NK-92 (cell line): ENCODE results near the gene PTRH1.

Experiments
- DNase-seq: peaks from one replicate; lab custom pipeline; 2025; ENCODE audit not compliant: unreplicated experiment; lab: John Stamatoyannopoulos, UW

Gene PTRH1

GRCh38 chr9:127697575-127697974 lies 17.9 kb downstream of the PTRH1 start:
- DNase-seq = no peak

- no peak for DNase-seq
These were observed 20.4 kb downstream of the PTRH1 start for GRCh38 chr9:127694890-127695720.

- DNase-seq = no peak
These were observed 21.8 kb downstream of the PTRH1 start for GRCh38 chr9:127693697-127694096.

DNA sequence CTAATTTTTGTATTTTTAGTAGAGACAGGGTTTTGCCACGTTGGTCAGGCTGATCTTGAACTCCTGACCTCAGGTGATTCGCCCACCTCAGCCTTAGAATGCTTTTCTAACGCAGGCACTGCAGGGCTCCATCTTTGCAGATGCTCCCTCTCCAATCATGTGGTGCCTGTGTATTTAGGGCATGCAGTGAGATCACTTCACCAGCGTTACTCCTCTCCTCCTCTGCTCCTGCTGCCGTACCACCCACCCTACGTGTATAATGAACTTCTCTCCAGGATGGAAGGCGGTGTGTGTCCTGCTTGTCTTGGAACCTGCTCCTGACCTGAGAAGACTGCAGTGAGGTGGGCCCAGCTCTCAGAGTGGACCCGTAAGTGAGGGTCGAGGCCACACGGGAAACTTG lies 22.3 kb downstream of the PTRH1 start:
- DNase-seq = no peak

- DNase-seq = no peak
These were observed 23.4 kb downstream of the PTRH1 start for GRCh38 chr9:127692071-127692470.

GRCh38 chr9:127690735-127691134 lies 24.7 kb downstream of the PTRH1 start:
- DNase-seq = no peak

DNA sequence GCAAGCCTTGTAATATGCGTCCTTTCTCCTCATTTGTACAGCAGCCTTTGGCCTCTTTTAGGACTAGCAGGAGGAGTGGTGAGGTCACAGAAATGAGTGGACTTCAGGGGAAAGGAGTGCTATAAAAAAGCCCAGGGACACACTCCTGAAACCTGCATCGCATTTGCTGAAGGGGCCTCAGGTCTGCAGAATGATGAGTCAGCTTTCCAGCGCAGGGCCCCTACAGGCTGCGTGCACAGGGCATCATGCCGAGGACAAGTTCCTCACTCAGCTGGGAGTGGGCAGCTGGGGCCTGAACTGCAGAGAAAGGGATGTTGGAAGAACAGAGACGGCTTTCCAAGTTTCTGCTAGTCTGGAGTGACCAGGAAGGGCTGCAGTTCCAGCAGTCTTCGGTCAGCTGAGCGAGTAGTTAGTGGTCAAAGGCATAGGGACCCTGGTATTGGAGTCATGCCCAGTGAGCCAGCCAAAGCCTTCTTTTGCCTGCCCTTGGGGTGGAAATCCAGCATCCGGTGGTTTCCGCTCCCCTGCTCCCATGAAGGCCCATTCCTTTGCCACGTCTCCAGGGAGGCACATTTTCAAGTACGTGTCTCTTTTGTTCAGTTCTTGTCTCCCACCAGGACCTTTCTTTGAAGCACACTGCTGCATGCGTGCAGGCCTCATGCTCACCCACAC lies 26.0 kb downstream of the PTRH1 start:
- DNase-seq = no peak

GRCh38 chr9:127686461-127687393 lies 28.7 kb downstream of the PTRH1 start:
- DNase-seq = no peak

GRCh38 chr9:127684576-127684975 lies 30.9 kb downstream of the PTRH1 start:
- no peak for DNase-seq

DNA sequence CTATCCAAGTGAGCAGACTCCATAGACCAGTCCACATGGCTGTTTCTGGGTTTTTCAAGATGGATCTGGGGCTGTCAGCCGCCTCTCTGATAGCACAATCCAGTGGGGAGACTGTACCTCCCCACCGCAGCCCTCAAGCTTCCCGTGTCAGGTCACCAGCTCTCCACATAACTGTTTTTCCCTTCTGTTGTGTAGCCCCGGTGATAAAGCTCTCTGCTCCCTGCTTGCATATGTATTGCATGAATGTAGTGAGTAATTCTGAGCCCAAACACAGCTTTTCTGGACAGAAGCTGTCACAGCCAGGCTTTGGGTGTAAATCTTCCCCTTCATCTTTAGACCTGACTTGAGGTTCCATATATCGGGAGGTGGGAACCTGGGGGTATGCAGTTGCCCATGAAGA lies 31.7 kb downstream of the PTRH1 start:
- no peak for DNase-seq

- no peak for DNase-seq
These were observed 32.9 kb downstream of the PTRH1 start for GRCh38 chr9:127682351-127683136.

- no peak for DNase-seq
These were observed 34.6 kb downstream of the PTRH1 start for GRCh38 chr9:127680846-127681245.

DNA sequence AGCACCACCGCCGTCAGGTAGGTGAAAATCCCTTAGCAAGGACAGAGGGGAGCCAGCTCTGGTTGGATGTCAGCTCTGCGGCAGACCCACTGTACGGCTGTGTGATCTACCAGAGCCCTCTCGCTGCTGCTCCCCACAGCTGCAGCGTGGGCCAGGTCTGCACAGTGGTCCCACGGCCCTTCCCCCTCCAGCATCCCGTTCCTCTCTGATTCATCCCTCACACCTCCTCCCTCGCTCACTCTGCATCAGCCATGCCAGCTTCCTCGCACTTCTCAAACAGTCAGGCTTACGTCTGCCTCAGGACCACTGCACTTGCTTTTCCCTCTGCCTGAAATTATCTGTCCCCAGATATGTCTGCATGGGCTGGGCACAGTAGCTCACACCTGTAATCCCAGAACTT lies 35.2 kb downstream of the PTRH1 start:
- DNase-seq = no peak

- DNase-seq = no peak
These were observed 36.0 kb downstream of the PTRH1 start for GRCh38 chr9:127679506-127679905.

DNA sequence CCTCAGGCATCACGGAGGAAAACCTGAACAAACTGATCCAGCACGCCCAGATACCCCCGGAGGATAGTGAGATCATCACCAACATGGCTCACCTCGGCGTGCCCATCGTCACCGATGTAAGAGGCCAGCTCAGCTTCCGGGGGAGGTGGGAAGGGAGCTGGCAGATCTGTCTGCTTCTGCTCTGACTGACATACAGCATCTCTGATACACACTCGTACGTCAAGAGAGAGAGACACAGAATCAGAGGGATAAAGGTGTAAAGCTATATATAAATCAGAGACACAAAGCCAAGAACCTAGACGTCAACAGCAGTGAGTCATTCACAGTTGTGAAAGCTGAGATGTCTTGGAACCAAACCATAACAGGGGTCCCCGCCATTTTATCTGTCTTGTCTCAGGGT lies 38.8 kb downstream of the PTRH1 start:
- no peak for DNase-seq

DNA sequence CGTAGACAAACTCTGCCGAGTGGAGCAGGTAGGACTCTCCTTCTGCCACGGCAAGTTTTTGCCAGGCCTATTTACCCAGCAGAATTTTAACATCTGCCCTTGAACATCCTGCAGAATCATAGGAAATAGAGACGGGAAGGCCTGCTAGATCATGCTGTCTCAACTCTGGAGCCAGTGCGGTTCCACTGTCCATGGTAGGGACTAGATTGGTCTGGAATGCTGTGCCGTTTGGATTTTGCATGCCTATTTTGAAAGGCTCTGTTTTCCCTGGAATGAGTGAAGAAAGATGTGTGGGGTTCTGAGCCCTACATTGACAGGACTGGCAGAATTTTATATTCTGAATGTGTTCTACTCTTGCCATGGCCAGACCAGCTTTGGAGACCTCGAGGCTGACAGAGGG lies 42.2 kb downstream of the PTRH1 start:
- DNase-seq = no peak

DNA sequence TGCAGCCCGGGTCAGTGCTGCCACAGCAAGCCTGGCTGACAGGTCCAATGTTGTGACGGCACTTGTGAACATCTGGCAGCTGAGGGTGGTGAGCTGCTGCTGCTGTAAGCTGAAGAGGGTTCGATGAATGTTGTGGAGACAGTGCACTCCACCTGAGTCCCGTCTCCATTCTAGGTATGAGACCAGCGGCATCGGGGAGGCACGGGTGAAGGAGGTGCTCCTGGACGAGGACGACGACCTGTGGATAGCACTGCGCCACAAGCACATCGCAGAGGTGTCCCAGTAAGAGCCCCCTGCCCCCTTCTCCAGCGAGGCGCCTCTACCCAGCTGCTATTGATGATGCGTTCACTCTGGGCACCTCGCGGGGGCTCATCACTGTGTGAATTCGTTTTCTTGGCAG lies 47.6 kb downstream of the PTRH1 start:
- DNase-seq = no peak

GRCh38 chr9:127667127-127667844 lies 48.2 kb downstream of the PTRH1 start:
- DNase-seq = no peak

- no peak for DNase-seq
These were observed 50.6 kb downstream of the PTRH1 start for GRCh38 chr9:127664678-127665507.
